Activated naive CD4-positive, alpha-beta T cell treated with anti-CD3 and anti-CD28 coated beads, Interleukin-2, amount 50 U/mL, for 24 hours (primary cell): ENCODE measurements around the gene SLC24A3.

ENCODE experiments used
- H3K27ac Mint-ChIP-seq: one replicate; pipeline ENCODE4 v1.8.0; 2021; ENCODE audit warnings: mild to moderate bottlenecking, mixed read lengths
- H3K27me3 Mint-ChIP-seq: one replicate; pipeline ENCODE4 v1.8.0; 2021; ENCODE audit warnings: mixed read lengths
- H3K36me3 Mint-ChIP-seq: one replicate; pipeline ENCODE4 v1.8.0; 2021; ENCODE audit warnings: mixed read lengths
- H3K4me1 Mint-ChIP-seq: one replicate; pipeline ENCODE4 v1.8.0; 2021; ENCODE audit warnings: mixed read lengths
- H3K4me3 Mint-ChIP-seq: one replicate; pipeline ENCODE4 v1.8.0; 2021; ENCODE audit warnings: mild to moderate bottlenecking, mixed read lengths
- H3K9me3 Mint-ChIP-seq: one replicate; pipeline ENCODE4 v1.8.0; 2021; ENCODE audit warnings: mixed read lengths

Gene SLC24A3

GRCh38 chr20:19330038-19330437 lies 117.6 kb downstream of the SLC24A3 start:
- no peak overlapping the region for H3K4me3 Mint-ChIP-seq
- H3K27ac Mint-ChIP-seq: no peak overlapping the region
- no peaks in the 10 kb centered on the region for H3K36me3 Mint-ChIP-seq
- H3K4me1 Mint-ChIP-seq: no peaks in the 10 kb centered on the region
- H3K9me3 Mint-ChIP-seq: no peaks in the 10 kb centered on the region
- no peaks in the 10 kb centered on the region for H3K27me3 Mint-ChIP-seq

GRCh38 chr20:19330731-19331130 lies 118.3 kb downstream of the SLC24A3 start:
- no peak overlapping the region for H3K27ac Mint-ChIP-seq
- H3K36me3 Mint-ChIP-seq: no peaks in the 10 kb centered on the region
- no peaks in the 10 kb centered on the region for H3K9me3 Mint-ChIP-seq
- no peaks in the 10 kb centered on the region for H3K27me3 Mint-ChIP-seq
- no peak overlapping the region for H3K4me3 Mint-ChIP-seq
- H3K4me1 Mint-ChIP-seq: no peaks in the 10 kb centered on the region

- H3K4me1 Mint-ChIP-seq: no peaks in the 10 kb centered on the region
- H3K36me3 Mint-ChIP-seq: no peaks in the 10 kb centered on the region
- H3K4me3 Mint-ChIP-seq: no peak overlapping the region
- H3K9me3 Mint-ChIP-seq: no peaks in the 10 kb centered on the region
- H3K27ac Mint-ChIP-seq: no peak overlapping the region
- peaks cover 3% of the 10 kb centered on the region for H3K27me3 Mint-ChIP-seq
Measured at GRCh38 chr20:19333563-19333962, 121.1 kb downstream of the SLC24A3 start.

GRCh38 chr20:19335341-19335740 lies 122.9 kb downstream of the SLC24A3 start:
- H3K4me1 Mint-ChIP-seq: no peaks in the 10 kb centered on the region
- no peak overlapping the region for H3K4me3 Mint-ChIP-seq
- no peaks in the 10 kb centered on the region for H3K9me3 Mint-ChIP-seq
- no peak overlapping the region for H3K27ac Mint-ChIP-seq
- no peaks in the 10 kb centered on the region for H3K36me3 Mint-ChIP-seq
- H3K27me3 Mint-ChIP-seq: peaks cover 3% of the 10 kb centered on the region

- Mint-ChIP-seq H3K4me3 (no peak overlapping the region), H3K9me3 (no peaks in the 10 kb centered on the region), H3K36me3 (no peaks in the 10 kb centered on the region), H3K27me3 (peaks cover 3% of the 10 kb centered on the region), H3K27ac (no peak overlapping the region), H3K4me1 (no peaks in the 10 kb centered on the region)
Measured at GRCh38 chr20:19335916-19336315, 123.5 kb downstream of the SLC24A3 start.

- Mint-ChIP-seq H3K4me3 (no peak overlapping the region), H3K9me3 (no peaks in the 10 kb centered on the region), H3K27me3 (peaks cover 3% of the 10 kb centered on the region), H3K36me3 (no peaks in the 10 kb centered on the region), H3K4me1 (no peaks in the 10 kb centered on the region), H3K27ac (no peak overlapping the region)
Measured at GRCh38 chr20:19336631-19337030, 124.2 kb downstream of the SLC24A3 start.

GRCh38 chr20:19338380-19338779 lies 125.9 kb downstream of the SLC24A3 start:
- H3K4me1 Mint-ChIP-seq: no peaks in the 10 kb centered on the region
- peaks cover 3% of the 10 kb centered on the region for H3K27me3 Mint-ChIP-seq
- no peaks in the 10 kb centered on the region for H3K36me3 Mint-ChIP-seq
- no peaks in the 10 kb centered on the region for H3K9me3 Mint-ChIP-seq
- no peak overlapping the region for H3K27ac Mint-ChIP-seq
- H3K4me3 Mint-ChIP-seq: no peak overlapping the region

GRCh38 chr20:19338960-19339359 lies 126.5 kb downstream of the SLC24A3 start:
- H3K27ac Mint-ChIP-seq: no peak overlapping the region
- no peaks in the 10 kb centered on the region for H3K4me1 Mint-ChIP-seq
- H3K36me3 Mint-ChIP-seq: no peaks in the 10 kb centered on the region
- no peak overlapping the region for H3K4me3 Mint-ChIP-seq
- no peaks in the 10 kb centered on the region for H3K9me3 Mint-ChIP-seq
- H3K27me3 Mint-ChIP-seq: peaks cover 3% of the 10 kb centered on the region

GRCh38 chr20:19341348-19342053 lies 129.1 kb downstream of the SLC24A3 start:
- no peaks in the 10 kb centered on the region for H3K9me3 Mint-ChIP-seq
- H3K27me3 Mint-ChIP-seq: peaks cover 3% of the 10 kb centered on the region
- H3K36me3 Mint-ChIP-seq: no peaks in the 10 kb centered on the region
- no peak overlapping the region for H3K4me3 Mint-ChIP-seq
- no peak overlapping the region for H3K27ac Mint-ChIP-seq
- H3K4me1 Mint-ChIP-seq: no peaks in the 10 kb centered on the region

- Mint-ChIP-seq H3K36me3 (no peaks in the 10 kb centered on the region), H3K27me3 (no peaks in the 10 kb centered on the region), H3K4me3 (no peak overlapping the region), H3K9me3 (no peaks in the 10 kb centered on the region), H3K4me1 (no peaks in the 10 kb centered on the region), H3K27ac (no peak overlapping the region)
Measured at GRCh38 chr20:19344341-19344740, 131.9 kb downstream of the SLC24A3 start.

GRCh38 chr20:19347943-19348456 lies 135.6 kb downstream of the SLC24A3 start:
- Mint-ChIP-seq H3K4me1 (no peaks in the 10 kb centered on the region), H3K4me3 (no peak overlapping the region)

GRCh38 chr20:19348582-19348981 lies 136.1 kb downstream of the SLC24A3 start:
- H3K9me3 Mint-ChIP-seq: peaks cover 4% of the 10 kb centered on the region
- no peaks in the 10 kb centered on the region for H3K4me1 Mint-ChIP-seq
- no peaks in the 10 kb centered on the region for H3K27me3 Mint-ChIP-seq
- H3K4me3 Mint-ChIP-seq: no peak overlapping the region
- no peak overlapping the region for H3K27ac Mint-ChIP-seq
- H3K36me3 Mint-ChIP-seq: no peaks in the 10 kb centered on the region

More at GRCh38 chr20:19347943-19348456, 135.6 kb downstream of the SLC24A3 start:
- peaks cover 4% of the 10 kb centered on the region for H3K9me3 Mint-ChIP-seq
- no peaks in the 10 kb centered on the region for H3K27me3 Mint-ChIP-seq
- H3K27ac Mint-ChIP-seq: no peak overlapping the region
- no peaks in the 10 kb centered on the region for H3K36me3 Mint-ChIP-seq

- no peak overlapping the region for H3K27ac Mint-ChIP-seq
- no peaks in the 10 kb centered on the region for H3K4me1 Mint-ChIP-seq
- H3K36me3 Mint-ChIP-seq: no peaks in the 10 kb centered on the region
- peaks cover 4% of the 10 kb centered on the region for H3K9me3 Mint-ChIP-seq
- no peak overlapping the region for H3K4me3 Mint-ChIP-seq
- H3K27me3 Mint-ChIP-seq: no peaks in the 10 kb centered on the region
Measured at GRCh38 chr20:19349879-19350278, 137.4 kb downstream of the SLC24A3 start.

- Mint-ChIP-seq H3K36me3 (no peaks in the 10 kb centered on the region), H3K27ac (no peak overlapping the region), H3K27me3 (no peaks in the 10 kb centered on the region), H3K9me3 (peaks cover 4% of the 10 kb centered on the region), H3K4me1 (no peaks in the 10 kb centered on the region), H3K4me3 (no peak overlapping the region)
Measured at GRCh38 chr20:19351542-19351941, 139.1 kb downstream of the SLC24A3 start.

- Mint-ChIP-seq H3K4me1 (no peaks in the 10 kb centered on the region), H3K27me3 (no peaks in the 10 kb centered on the region), H3K36me3 (no peaks in the 10 kb centered on the region), H3K27ac (no peak overlapping the region), H3K9me3 (peaks cover 4% of the 10 kb centered on the region), H3K4me3 (no peak overlapping the region)
Measured at GRCh38 chr20:19354950-19355349, 142.5 kb downstream of the SLC24A3 start.

- no peak overlapping the region for H3K4me3 Mint-ChIP-seq
- no peak overlapping the region for H3K27ac Mint-ChIP-seq
- H3K9me3 Mint-ChIP-seq: no peaks in the 10 kb centered on the region
- peaks cover 3% of the 10 kb centered on the region for H3K27me3 Mint-ChIP-seq
- H3K4me1 Mint-ChIP-seq: no peaks in the 10 kb centered on the region
- H3K36me3 Mint-ChIP-seq: no peaks in the 10 kb centered on the region
Measured at GRCh38 chr20:19361790-19362189, 149.3 kb downstream of the SLC24A3 start.

- no peak overlapping the region for H3K27ac Mint-ChIP-seq
- H3K4me1 Mint-ChIP-seq: no peaks in the 10 kb centered on the region
- H3K27me3 Mint-ChIP-seq: peaks cover 3% of the 10 kb centered on the region
- H3K4me3 Mint-ChIP-seq: no peak overlapping the region
- H3K36me3 Mint-ChIP-seq: no peaks in the 10 kb centered on the region
- no peaks in the 10 kb centered on the region for H3K9me3 Mint-ChIP-seq
Measured at GRCh38 chr20:19363476-19363875, 151.0 kb downstream of the SLC24A3 start.
